ENCODE results near the gene JPH2.

DNA sequence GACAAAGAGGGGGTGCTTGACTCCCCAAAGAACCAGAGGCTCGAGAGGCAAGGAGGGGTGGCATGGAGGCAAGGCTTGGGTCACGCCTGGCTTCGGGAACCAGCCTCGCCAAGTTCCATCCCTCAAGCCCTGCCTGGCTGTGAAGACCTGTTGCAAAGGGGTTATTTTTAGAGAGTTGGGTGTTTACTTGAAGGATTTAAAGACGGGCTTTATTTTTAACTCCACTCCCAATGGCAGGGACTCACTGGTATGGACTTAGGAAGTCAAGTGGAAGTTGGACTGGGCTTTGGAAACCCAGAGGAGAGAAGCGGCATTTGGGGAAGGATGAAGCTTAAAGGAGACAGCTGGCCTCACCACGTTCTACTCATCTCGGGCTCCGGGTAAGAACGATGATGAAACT lies 43.1 kb downstream of the JPH2 start:
- no peak for TF ChIP-seq POLR2AphosphoS5 (IDR thresholded peaks at IDR 0.05; ENCODE audit: low read depth)
- TF ChIP-seq, protein P1, sequence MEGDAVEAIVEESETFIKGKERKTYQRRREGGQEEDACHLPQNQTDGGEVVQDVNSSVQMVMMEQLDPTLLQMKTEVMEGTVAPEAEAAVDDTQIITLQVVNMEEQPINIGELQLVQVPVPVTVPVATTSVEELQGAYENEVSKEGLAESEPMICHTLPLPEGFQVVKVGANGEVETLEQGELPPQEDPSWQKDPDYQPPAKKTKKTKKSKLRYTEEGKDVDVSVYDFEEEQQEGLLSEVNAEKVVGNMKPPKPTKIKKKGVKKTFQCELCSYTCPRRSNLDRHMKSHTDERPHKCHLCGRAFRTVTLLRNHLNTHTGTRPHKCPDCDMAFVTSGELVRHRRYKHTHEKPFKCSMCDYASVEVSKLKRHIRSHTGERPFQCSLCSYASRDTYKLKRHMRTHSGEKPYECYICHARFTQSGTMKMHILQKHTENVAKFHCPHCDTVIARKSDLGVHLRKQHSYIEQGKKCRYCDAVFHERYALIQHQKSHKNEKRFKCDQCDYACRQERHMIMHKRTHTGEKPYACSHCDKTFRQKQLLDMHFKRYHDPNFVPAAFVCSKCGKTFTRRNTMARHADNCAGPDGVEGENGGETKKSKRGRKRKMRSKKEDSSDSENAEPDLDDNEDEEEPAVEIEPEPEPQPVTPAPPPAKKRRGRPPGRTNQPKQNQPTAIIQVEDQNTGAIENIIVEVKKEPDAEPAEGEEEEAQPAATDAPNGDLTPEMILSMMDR (IDR thresholded peaks at IDR 0.05; ENCODE audit: insufficient read depth, low read length), result no peak

Measured in HL-60 (cell line).